PFSK-1 (cell line): ENCODE measurements around the gene CCL11.

Experiments used
- FOXP2 ChIP-seq: optimal IDR thresholded peaks from 2 replicates; pipeline ENCODE3; 2011; ENCODE audit warnings: borderline replicate concordance, control low read depth, inconsistent platforms; ENCODE audit not compliant: insufficient read depth; ENCODE audit errors: extremely low read length, extremely low read depth
- POLR2AphosphoS5 ChIP-seq: IDR thresholded peaks from 2 replicates; pipeline ENCODE4 v1.6.1; 2012; ENCODE audit warnings: low read depth, mild to moderate bottlenecking, control low read depth, low read length, moderate library complexity

DNA sequence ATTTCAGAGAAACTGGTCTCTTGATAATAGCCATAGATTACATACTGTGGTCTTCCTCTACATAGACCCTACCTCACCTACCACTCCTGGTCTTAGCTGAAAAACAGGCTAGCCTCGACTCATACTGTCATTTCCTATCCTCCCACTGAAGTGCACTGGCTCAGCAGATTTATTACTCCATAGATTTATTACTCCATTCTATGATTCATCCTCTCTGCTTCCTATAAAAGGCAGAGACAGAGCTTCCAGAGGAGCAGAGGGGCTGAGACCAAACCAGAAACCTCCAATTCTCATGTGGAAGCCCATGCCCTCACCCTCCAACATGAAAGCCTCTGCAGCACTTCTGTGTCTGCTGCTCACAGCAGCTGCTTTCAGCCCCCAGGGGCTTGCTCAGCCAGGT is 15.6 kb upstream of the CCL11 start, which contains the start of gene CCL7:
- TF ChIP-seq FOXP2 (no peak), POLR2AphosphoS5 (no peak)
